GM06990 (cell line): ENCODE results near the gene INKA1.
A peak's percentile ranks its signal among the peaks of the same experiment; 100 is the strongest.

Source experiments
- DNase-seq: peaks from one replicate; pipeline ENCODE4 v3.0.0-alpha.2; 2011; ENCODE audit not compliant: insufficient read length; ENCODE audit errors: extremely low read depth
- H3K27me3 ChIP-seq: replicated peaks from 2 replicates; pipeline ENCODE4 v1.6.0; 2011; ENCODE audit warnings: low read length; ENCODE audit not compliant: control insufficient read depth, insufficient read depth
- H3K36me3 ChIP-seq: 2 replicates; pipeline ENCODE4 v1.5.1; 2011; ENCODE audit warnings: low read length; ENCODE audit not compliant: control insufficient read depth, insufficient read depth
- H3K4me3 ChIP-seq: replicated peaks from 2 replicates; pipeline ENCODE4 v1.5.1; 2011; ENCODE audit warnings: low read depth, mild to moderate bottlenecking, control low read depth, low read length
- TF ChIP-seq, protein P1 (sequence below): IDR thresholded peaks from 2 replicates; pipeline ENCODE4 v1.5.1; 2011; ENCODE audit warnings: low read length, control low read depth, mild to moderate bottlenecking, inconsistent platforms; ENCODE audit not compliant: insufficient read depth, poor library complexity, severe bottlenecking

The INKA1 gene

DNA sequence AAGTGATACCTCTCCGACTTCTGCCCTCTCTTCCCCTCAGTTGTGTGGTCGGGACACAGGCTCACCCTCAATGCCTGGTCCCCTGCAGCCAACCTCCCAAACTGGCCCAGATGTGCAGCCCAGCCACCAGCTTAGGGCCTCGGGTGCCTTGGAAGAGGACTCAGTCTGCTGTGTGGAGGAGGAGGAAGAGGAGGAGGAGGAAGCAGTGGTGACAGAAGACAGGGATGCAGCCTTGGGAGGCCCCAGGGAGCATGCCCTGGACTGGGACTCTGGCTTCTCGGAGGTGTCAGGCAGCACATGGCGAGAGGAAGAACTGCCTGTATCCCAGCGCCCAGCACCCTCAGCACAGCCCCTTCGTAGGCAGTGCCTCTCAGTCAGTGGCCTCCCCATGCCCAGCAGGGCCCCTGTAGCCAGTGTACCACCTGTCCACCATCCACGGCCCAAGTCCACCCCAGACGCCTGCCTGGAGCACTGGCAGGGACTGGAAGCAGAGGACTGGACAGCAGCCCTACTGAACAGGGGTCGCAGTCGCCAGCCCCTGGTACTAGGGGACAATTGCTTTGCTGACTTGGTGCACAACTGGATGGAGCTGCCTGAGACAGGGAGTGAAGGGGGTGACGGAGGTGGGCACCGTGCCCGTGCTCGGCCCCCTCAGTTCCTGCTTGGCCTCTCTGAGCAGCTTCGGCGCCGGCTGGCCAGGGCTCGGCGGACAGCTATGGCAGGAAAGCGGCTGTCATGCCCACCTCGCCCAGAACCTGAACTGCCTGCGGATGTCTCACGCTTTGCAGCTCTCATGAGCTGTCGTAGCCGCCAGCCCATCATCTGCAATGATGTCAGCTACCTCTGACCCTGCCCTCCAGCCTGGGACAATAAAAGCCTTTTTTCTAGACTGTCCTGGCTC, 1.3 kb downstream of the INKA1 start:
- peak overlapping the region; percentile 86 for H3K4me3 ChIP-seq
- H3K36me3 ChIP-seq, result peaks cover 1% of the 10 kb centered on the region
- TF ChIP-seq, protein P1, sequence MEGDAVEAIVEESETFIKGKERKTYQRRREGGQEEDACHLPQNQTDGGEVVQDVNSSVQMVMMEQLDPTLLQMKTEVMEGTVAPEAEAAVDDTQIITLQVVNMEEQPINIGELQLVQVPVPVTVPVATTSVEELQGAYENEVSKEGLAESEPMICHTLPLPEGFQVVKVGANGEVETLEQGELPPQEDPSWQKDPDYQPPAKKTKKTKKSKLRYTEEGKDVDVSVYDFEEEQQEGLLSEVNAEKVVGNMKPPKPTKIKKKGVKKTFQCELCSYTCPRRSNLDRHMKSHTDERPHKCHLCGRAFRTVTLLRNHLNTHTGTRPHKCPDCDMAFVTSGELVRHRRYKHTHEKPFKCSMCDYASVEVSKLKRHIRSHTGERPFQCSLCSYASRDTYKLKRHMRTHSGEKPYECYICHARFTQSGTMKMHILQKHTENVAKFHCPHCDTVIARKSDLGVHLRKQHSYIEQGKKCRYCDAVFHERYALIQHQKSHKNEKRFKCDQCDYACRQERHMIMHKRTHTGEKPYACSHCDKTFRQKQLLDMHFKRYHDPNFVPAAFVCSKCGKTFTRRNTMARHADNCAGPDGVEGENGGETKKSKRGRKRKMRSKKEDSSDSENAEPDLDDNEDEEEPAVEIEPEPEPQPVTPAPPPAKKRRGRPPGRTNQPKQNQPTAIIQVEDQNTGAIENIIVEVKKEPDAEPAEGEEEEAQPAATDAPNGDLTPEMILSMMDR, result no peak
- no peaks in the 10 kb centered on the region for H3K27me3 ChIP-seq
- no peak for DNase-seq

DNA sequence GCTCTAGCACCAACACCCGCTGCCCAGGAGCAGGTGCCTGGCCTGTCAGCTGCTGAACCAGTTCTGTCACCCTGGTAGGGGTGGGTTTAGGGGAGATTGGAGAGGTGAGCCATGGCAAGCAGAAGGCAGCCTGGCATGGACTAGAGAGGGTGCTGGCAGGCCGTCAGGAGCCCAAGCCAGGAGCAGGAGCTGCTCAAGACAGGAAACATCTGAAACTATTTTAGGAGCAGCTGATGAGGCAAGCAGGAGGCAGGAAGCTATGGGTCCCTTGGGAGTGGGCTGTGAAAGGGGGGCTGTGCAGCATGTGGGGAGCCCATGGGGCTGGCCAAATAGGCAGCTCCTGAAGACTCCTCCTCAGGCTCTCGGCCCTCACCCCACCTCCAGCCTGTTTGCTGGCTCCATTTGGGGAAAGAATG, 2.3 kb downstream of the INKA1 start:
- peak; percentile 60 for DNase-seq
- Histone ChIP-seq H3K36me3 (peaks cover 5% of the 10 kb centered on the region), H3K27me3 (no peaks in the 10 kb centered on the region), H3K4me3 (no peak overlapping the region)
- TF ChIP-seq, protein P1, result no peak

DNA sequence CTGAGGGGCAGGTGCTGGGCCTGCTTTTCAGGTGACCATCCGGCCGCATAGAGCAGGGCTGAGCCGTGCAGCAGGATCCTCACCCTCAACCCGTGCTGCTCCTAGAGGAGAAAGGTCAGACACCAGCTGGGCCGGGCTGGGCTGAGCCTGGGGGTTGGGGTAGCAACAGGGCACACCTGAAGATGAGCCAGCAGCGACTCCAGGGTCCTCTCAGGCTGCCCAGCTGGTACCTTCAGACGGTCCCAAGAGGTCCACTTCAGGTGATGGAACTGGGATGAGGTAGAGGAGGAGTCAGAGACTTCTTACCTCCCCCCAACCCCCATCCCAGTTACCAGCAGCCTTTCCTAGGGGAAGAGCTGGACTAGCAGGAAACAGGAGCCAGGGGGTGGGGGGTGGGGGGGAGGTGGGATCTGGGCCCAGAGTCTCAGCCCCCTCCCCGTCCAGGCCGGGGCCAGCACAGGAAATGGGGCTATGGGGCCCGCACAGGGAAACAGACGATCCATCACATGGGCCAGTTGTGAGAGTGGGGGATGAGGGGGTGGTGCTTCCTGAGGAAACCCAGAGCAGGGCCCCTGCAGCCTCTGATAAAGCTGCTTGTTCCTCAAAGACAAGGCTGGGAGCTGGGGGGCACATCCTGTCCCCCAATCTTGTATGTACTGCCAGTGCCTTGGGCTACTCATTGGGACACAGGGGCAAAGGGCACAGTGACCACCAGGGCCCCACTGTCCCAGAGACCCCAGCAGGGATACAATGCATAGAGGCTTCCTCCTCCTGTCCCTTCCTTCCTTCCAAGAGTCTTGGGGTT, 3.0 kb downstream of the INKA1 start:
- peak; percentile 44 for DNase-seq
- peak overlapping the region; percentile 14; the same call in 1 of the 2 replicates for H3K4me3 ChIP-seq

DNA sequence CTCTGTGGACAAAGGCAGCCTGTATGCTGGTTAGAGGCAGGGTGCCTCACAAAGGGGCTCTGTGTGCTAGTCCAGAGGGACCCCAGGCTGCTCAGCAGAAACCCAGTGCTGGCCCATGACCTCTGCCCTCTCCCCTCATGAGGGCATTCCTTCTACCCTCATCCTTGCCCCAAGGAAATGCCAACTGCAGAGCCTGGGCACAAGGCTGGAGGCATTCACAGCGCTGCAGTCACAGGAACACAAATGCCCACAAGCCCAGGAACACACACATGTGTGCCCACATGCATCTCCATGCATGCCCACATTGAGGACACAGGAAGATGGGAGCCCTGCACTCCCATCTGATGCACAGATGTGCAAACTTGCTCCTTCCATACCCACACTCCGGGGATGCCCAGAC, 3.8 kb downstream of the INKA1 start:
- Histone ChIP-seq H3K36me3 (peaks cover 10% of the 10 kb centered on the region), H3K4me3 (no peak overlapping the region), H3K27me3 (no peaks in the 10 kb centered on the region)
- TF ChIP-seq, protein P1, result no peak
- no peak for DNase-seq

More for the DNA sequence above, 3.0 kb downstream of the INKA1 start:
- TF ChIP-seq, protein P1, result no peak
- Histone ChIP-seq H3K27me3 (no peaks in the 10 kb centered on the region), H3K36me3 (peaks cover 6% of the 10 kb centered on the region)

DNA sequence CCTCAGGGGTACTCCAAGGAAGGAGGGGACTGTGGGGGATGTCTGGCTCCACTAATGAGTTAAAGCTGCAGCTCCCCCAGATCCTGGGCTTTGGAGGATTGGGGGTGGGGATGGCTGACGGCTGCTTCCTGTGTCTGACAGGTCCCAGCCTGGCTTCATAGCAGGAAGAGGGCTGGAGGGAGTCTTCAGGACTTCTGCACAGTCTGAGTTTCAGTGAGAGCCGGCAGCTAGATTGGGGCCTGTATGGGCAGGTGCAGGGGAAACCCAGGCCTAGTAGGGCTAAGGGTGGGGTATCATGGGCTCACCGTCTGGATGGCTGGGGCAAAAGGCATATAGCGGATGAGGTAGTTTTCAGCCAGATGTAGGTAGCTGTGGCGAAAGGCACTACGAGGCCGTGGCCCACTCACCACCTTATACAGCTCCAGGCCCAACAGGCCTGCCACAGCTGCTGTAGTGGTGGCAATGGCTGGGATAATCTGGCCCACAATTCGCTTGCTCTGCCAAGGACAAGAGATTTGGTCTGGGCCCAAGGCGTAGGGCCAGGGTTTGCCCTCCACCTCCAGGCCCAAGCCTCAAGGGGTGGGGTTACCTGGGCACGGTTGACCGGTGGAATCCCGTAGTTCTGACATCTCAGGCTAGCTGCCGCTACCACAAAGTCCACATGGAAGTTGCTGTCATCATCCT, 4.5 kb downstream of the INKA1 start:
- DNase-seq, result peak; percentile 27

More for the DNA sequence above, 4.5 kb downstream of the INKA1 start:
- TF ChIP-seq, protein P1, result no peak
- peaks cover 15% of the 10 kb centered on the region for H3K36me3 ChIP-seq
- H3K27me3 ChIP-seq, result no peaks in the 10 kb centered on the region
- H3K4me3 ChIP-seq, result no peak overlapping the region
